Urothelium cell line (cell line): ENCODE measurements around the gene CARD19.
"Not testable (repeated sequence)": the region's sequence is repeated elsewhere in the genome, so short reads cannot be mapped to it uniquely, and the experiment has no call there.

Experiments
- DNase-seq: peaks from one replicate; pipeline ENCODE4 v3.0.0; 2011; ENCODE audit warnings: low spot score, mixed read lengths
- FAIRE-seq: peaks from 2 replicates; lab custom pipeline; 2011; peaks lifted over from hg19 to GRCh38; lab: Jason Lieb, UNC

Gene CARD19

DNA sequence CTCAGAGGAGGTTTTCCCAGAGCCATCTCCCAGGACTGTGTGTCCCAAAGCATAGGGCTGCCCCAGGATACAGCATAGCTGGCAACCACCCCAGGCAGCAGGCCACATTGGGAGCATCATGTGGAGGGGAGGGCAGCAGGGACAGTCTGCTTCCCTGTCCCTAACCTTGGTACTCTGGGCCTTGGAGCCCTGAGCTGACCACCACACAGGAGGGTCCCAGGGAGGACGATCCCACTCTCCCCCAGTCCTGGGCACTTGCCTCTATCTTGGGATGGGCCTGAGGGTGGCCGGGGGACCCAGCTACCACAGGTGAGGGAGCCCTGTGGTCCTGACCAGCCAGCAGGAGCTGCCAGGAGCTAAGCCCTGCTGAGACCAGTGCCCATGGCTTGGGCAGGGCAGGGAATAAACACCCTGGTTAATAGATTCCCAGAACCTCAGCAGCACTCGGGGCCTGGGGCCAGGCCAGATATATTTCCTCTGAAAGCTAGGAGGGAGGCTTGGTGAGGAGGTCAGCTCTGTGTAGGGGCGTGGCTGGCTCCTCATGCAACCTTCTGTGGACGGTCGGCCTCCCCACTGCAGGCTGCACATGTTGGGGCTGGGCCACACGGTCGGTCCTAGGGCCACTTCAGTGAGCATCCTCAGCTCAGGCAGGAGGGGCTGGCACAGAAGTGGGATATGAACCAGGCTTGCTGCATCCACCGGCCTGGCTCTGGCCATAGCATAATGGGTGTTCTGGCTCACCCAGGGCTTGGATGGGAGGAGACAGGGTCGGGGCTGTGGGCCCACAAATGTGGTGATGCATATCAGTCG lies 33.9 kb downstream of the CARD19 start:
- FAIRE-seq (no peak), DNase-seq (no peak)

DNA sequence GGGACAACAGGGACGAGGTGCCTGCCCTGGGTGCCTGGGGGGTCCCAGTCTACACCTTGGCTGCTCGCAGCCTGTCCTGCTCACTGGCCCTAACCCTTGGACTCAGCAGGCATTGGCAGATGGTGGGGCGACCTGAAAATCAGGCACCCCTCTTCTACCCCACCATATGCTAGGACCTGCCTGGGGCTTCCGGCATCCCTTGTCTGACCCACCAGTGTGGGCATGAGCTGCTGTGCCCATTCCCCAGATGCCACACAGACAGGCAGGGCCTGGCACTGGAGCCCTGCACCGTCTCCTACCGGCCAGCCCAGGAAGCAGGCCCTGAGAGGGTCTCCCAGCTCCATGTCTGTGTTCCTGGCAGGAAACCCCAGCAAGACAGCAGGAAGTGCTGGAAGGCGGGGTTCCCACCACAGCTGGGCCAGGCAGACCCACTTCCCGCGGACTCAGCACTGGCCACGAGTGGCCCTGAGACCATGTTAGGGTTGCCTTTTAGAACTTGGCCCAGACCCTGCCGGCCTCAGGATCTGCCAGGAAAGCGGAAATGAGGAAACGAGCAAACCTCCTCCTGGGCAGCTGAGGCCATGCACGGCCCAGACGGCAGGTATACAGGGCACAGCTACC lies 35.0 kb downstream of the CARD19 start:
- no peak for FAIRE-seq
- no peak for DNase-seq

DNA sequence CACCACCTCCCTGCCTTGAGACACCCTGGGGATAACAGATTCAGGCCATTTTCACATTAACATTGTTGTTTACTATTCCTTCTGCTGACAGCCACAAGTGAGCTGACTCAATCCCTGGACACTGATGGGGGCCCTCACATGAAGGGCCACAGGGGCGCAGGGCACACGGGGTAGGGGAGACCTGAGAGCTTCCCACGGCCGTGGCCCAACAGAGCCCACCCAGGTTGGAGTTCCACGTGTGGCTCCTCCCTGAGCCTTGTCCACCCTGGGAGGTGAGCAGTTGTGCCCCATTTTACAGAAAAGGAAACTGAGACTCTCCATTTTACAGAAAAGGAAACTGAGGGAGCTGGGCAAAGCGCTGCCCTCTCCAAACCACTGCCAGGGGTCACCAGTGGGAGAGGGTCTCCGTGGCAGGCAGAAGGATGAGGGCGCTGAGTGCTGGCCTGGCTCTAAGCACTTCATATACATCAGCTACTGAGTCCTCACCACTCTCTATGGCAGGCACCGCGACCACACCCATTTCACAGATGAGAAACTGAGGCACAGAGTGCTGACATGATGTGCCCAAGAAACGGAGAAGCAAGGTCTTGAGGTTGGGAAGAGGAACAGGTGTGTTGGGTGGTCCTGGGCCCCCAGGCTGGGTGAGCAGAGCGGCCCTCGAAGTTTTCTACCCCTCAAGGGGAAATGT lies 35.7 kb downstream of the CARD19 start:
- FAIRE-seq (no peak), DNase-seq (no peak)

DNA sequence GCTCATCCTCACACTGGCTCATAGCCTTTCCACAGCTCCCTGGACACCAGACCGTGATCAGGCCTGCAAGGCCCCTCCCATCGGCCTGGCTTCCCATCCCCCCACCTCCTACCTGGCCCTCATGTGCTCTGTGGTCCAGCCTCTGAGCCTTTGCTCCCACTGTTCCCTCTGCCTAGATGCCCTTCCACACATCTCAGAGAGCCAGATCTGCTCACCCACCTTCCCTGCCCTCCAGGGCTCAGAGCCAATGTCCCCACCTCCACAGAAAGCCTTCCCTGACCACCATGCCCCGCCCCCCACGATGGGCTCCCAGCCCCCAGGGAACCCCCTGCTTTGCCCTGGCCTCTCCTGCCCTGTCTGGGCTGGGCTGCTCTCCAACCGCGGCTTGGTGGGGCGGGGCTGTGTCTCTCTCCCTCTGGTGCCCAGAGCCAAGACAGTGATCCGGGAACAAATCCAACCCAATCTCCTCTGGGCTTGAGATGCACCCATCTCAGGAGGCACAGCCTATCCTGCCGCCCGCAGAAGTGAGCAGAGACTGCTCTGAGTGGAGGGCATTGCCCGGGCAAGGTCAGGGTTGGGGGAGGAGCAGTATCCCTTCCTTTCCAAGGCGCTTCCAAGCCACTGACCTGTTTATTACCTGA lies 36.4 kb downstream of the CARD19 start:
- no peak for FAIRE-seq
- peak; percentile 74 for DNase-seq

DNA sequence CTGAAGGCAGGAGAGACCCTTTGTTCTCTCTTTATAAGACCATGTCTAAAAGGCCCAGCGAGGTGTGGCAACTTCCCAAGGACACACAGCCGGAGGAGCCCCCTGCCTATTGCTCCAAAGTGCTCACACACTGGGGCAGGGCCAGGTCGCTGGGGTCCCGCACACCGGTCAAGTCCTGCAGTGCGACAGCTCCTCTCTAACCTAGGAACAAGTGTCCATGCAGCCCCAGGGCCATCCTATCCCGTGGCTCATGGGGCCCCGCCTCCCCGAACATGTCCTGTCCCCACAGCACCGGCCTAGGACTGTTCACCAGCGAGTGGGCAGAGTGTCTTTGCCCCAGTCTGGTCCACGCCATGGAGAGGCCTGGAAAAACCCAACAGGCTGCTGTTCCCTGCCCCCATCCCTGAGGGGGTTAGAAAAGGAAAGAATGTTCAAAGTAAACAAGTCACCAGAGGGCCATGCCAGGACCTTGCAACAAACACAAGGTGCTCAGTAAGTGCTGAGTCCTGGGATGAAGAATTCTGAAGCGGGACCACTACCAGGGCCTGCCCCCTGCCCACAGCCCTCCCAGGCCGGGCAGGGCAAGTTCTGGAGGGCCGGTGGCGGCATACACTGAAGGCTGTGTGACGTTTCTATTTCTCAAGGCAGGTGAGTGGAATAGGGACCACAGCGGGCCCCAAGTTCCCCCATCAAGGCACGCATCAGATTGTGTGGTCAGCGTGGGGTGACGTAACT lies 37.1 kb downstream of the CARD19 start:
- no peak for DNase-seq
- FAIRE-seq = no peak

DNA sequence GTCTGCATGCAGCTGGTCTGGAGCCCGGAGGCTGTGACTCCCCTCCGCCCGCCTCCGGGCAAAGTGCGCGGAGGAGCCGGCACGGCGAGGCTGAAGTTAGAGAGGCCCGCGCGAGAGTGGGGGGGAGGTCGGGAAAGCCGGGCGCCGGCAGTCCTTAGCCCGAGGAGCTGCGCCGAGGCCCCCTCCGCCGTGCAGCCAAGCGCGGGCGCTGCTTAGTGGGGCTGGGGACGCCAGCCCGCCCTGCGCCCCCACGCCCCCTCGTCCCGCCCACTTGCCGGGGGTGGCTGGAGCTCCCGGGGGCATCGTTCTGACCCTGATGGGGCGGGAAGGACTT lies 37.6 kb downstream of the CARD19 start:
- DNase-seq = peak; percentile 69
- no peak for FAIRE-seq

DNA sequence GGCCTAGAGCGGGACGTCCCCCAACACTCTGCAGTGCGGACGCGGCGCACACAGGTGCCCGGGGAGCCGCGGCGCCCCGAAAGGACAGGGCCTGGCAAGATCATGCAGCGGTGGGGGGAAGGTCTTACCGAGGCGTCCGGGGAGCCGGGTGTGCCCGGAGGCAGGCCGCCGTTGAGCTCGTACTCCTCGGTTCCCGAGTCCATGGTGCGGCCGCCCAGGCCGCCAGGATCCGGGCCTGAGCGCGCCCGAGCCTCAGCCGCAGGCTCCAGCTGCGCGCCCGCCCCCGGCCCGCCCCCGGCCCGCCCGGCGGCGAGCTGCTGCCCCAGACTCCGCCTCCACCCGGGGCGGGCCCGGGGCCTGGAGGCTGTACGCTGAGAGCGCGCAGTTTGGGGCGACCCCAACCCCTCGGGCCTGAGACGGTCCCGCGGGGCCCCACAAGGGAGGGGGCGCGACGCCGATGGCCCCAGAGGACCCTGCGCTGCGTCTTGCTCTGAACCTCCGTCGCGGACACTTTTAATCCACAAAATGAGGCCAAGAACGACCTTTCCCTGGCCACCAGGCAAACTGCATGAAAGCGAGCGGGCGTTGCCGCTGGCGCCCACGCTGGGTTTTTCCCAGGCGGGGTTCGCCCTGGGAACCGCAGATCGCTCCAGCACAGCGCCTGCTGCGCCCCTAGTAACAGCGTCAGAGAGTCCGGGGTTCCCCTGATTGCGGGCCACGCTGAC lies 38.2 kb downstream of the CARD19 start, which contains the start of gene NINJ1:
TSS of gene NINJ1 (minus strand) at position 237 of the 725 bp plus-strand sequence. CDS start at position 203, 34 bp downstream.
- DNase-seq = peak; percentile 97
- no peak for FAIRE-seq

DNA sequence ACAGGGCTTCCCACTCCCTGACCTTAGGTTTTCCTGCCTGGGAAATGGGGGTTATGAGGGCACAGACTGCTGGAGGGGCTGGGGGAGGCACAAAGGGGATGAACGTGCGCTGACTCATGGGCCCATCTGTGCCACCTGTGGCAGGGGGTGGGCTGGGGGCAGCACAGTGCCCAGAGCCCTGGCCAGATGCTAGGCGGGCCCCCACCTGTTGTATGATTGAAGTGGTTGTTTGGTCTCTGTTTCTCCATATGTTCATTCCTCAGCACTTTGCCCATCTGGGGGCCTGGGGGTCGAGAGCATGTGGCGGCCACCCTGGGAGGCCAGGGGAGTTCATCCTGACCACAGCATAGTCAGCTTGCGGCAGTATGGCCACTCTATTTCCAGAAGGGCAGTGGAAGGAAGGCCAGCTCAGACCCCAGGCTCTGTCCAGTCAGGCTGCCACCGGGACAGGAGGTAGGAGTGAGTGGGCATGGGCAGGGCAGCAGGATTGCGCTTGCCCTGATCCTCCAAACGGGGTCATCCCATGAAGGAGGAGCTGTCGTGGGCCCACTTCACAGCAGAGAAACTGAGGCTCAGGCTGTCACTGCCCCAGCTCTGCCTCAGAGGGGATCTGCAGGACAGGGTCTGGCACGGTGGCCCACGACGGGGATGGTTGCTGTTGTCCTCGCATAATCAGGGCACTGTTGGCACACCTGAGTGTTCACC lies 38.9 kb downstream of the CARD19 start:
- FAIRE-seq (no peak), DNase-seq (peak; percentile 30)

DNA sequence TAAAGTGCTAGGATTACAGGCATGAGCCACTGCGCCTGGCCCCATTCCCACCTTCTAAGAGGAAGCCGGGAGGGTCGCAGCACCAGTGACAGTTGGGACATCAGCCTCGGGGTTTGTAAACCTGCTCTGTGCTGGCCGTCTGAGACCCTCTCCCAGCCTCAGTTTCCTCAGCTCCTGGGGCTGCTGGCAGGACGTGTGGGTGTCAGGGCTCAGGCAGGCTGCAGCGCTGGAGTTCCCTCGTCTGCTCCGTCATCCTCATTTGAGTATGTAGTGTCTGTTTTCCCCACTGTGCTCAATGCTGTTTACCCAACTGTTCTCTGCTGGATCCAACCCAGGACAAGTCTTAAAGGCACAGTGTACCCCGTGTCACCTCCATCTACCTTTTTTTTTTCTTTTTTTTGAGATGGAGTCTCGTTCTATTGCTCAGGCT lies 40.0 kb downstream of the CARD19 start:
- DNase-seq (no peak), FAIRE-seq (no peak)

DNA sequence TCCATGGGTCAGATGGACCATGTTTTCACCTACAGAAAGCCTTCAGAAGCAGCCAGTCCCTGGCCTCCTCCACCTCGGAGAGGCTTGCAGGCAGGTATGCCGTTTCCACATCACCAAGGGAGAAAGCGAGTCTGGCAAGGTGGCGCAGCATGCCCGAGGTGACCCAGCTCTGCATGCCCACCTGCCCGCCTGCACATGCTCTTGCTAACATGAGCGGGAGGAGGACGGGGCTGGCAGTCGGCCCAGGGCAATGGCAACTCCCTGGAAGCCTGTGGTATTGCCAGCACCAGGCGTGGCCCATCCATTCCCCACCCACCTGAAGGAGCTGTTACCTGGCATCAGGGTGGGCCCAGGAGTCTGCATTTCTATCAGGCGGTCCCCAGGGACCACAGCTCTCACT lies 41.3 kb downstream of the CARD19 start:
- FAIRE-seq = no peak
- no peak for DNase-seq

DNA sequence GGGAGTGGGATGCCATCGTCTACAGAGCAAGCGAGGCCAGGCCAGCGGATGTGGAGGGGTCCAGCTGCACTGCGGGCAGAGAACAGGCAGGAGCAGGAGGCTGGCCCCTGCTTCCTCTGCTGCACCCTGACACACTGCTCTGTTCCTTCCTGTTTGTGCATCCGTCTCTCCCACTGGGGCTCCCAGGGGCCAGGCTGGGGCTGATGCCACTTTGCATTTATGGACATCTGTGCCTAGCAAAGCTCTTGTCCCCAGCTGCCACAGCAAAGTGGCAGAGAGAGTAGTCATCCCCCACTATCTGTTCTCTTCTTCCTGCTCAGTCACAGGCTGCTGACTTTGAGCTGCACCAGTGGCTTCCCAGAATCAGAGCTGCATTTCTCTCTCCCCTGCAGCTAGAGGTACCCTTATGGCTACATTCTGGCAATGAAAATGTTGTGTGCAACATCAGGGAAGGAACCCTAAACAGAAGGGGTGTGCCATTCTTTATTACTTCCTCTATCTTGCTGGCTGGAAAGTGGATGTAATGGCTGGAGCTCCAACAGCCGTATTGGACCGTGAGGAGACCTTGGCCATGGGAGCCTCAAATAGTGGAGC lies 42.3 kb downstream of the CARD19 start:
- FAIRE-seq (no peak), DNase-seq (no peak)

DNA sequence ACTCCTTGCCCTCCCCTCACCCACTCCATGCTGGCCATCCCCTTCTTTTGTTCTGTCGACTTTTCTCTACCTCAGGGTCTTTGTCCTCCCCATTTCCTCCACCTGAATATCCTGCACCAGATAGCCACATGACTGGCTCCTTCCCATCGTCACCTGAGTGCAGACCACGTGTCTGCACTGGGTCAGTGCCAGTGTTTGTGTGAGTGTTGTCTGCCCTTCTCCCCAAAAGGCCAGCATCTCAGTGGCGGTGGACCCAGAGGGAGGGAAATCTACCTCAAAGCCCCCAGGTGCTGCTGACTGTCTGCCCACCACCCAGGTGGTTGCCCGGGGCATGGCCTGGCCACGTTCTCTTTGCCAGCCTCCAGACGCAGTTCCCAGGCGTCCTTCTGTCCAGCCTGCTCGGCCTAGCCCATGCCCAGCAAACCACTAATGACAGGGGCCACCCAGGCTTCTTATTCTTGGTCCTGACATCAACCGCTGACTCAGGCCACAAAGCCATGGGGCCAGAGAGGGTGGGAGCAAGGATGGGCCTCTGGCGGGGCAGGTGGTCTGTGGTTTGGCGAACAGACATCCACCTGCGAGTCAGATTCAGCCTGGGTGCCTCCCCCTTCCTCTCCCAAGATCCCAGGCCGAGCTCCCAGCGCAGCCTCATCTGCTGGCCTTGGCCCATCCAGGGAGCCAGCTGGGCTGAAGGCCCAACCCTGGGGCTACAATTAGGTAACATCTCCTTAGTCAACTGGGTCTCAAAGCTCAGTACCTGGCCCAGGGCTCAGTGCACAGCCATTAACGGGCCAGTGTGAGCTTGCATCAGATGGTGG lies 43.6 kb downstream of the CARD19 start:
- FAIRE-seq (no peak), DNase-seq (no peak)

DNA sequence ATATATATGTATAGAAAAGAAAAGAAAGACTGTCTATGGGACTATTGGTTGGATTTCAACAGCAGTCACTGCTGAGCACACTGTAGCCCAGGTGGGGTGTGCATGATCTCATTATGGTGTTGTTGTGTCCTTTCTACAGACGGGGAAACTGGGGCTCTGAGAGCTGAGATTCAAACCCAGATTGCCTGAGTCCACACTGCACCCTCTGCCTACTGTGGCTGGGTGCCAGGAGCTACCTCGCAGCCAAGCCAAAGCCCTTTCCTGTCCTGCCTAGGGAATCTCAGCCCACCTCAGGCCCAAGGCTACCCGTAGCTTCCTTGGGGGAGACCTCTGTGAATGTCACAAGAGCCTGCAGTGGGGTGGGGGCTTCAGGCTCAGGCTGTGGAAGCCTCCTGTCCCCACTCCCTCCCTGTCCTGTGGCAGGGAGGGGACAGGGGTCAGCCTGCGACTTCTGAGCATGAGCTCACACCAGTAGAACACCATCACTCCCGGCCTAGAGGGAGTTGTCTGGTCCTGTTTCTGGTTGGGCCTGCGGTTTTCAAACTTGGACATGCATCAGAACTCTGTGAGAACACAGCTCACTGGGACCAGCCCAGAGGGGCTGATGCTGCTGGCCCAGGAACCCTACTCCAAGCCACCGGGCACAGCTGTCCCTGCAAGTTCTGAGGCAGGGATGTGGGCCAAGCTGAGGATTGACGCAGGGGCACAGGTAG lies 45.9 kb downstream of the CARD19 start:
- no peak for FAIRE-seq
- no peak for DNase-seq

DNA sequence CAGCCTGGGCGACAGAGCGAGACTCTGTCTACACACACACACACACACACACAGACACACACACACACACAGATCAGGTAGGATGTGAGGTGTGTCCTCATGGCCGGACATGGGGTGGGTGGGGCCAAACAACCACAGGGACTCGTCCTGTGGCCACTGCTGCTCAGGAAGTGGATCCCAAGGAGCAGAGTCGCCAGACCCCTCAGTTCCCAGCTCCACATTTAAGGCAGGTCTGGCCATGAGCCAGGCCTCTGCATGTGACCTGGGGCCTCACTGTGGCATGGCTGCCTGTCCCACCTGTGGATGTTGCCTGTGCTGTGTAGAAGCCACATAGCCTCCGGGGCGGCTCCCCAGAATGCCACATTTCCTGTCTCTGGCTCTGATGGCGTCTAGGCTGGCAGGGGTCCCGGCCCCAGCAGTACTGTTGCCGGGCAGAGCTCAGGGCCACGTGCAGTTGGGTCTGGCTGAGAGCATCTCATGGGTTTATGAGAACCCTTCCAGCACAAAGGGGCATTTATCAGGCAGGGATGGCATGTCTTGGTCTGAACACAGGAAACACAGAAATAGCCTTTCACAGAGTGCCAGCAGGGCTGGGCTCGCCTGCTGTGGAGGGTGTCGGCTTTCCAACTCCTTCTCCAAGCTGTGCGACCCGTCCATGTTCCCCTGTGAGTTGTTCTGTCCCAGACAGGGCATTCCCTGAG lies 48.0 kb downstream of the CARD19 start:
- peak; percentile 57 for DNase-seq
- FAIRE-seq = peak; percentile 62

DNA sequence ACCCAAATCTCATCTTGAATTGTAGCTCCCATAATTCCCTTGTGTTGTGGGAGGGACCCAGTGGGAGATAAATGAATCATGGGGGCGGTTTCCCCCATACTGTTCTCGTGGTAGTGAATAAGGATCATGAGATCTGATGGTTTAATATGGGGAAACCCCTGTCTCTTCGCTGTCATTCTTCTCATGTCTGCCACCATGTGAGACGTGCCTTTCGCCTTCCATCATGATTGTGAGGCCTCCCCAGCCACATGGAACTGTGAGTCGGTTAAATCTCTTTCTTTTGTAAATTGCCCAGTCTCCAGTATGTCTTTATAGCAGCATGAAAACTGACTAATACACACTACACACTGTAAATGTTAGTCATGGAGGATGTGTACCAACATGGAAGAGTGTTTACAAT lies 50.7 kb downstream of the CARD19 start:
- not testable (repeated sequence) for FAIRE-seq, DNase-seq

DNA sequence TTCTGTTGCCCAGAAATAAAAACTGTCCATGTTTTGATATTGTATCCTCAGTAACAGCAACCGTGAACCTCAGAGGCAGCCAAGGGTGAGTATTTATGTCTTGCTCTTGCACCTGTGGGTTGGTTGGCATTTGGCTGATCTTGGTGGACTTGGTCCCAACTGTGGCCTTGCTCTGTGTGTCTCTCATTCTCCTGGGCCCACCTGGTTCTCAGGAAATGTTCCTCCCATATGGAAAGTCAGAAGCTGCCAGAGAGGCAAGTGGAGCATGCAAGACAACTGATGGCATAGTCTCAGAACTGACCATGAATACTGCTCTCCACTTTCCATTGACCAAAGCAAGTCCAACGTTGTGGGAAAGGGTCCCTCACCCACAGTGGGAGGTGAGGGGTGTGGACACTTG lies 51.6 kb downstream of the CARD19 start:
- DNase-seq (no peak), FAIRE-seq (no peak)

DNA sequence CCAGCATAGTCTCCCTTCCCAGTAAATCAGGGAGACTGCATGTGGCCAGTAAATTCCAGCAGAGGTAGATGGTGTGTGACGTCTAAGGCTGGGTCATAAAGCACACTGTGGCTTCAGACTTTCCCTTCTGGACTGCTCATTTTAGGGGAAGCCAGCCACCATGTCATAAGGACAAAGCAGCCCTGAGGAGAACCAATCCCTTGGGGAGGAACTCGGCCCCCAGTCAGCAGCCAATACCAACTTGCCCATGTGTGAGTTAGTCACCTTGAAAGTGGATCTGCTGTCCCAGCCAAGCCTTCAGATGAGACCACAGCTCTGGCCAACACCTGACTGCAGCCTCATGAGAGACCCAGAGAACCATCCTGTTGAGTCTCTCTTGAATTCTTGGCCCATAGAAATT lies 52.7 kb downstream of the CARD19 start:
- DNase-seq (no peak), FAIRE-seq (no peak)
